Measurements from ENCODE around the gene MALT1. TPM values are rescaled to one million over a fixed set of nuclear protein-coding genes. Genes with fewer than 3 reads are reported as not detected.

The MALT1 gene
- total RNA-seq, 1 experiment from 2014 or later = 24.2 TPM

- Histone ChIP-seq H3K4me3 (ENCODE audit: low read length) (peak overlapping the region; percentile 92), H3K27me3 (ENCODE audit: low read length) (no peaks in the 10 kb centered on the region), H3K27ac (ENCODE audit: low read length) (peak overlapping the region; percentile 26; the same call in 1 of the 2 replicates), H3K4me2 (ENCODE audit: low read length) (peak overlapping the region; percentile 94), H3K9me3 (ENCODE audit: low read length) (no peaks in the 10 kb centered on the region), H3K36me3 (ENCODE audit: low read depth, low read length) (no peaks in the 10 kb centered on the region), H3K9me2 (replicated peaks; ENCODE audit: low read length) (no peaks in the 10 kb centered on the region), H4K20me1 (ENCODE audit: low read length) (peaks cover 17% of the 10 kb centered on the region; the same call in 1 of the 2 replicates), H3K4me1 (ENCODE audit: insufficient read depth, low read length) (peaks cover 57% of the 10 kb centered on the region), H2AFZ (ENCODE audit: low read length) (peak overlapping the region; percentile 58), H3K79me2 (ENCODE audit: low read length) (peaks cover 50% of the 10 kb centered on the region), H3F3A (ENCODE audit: low read length, unreplicated experiment) (peaks cover 9% of the 10 kb centered on the region), H3K9ac (ENCODE audit: low read length) (peak overlapping the region; percentile 70)
- POLR2A ChIA-PET (ENCODE audit: unreplicated experiment) = interaction anchor here (0.7 kb wide), 3 partner anchors 213 to 350 kb away, joined by 5 to 20 read pairs (median 18); no protein-coding TSS in a partner anchor
- TSS peak; percentile 28 for BruUV-seq (replicated peaks)
- DNase-seq = peak; percentile 45
- TF ChIP-seq CTCF (conservative IDR thresholded peaks at IDR 0.05; ENCODE audit: low read depth, low read length) (0 out of 2 replicates have a peak, but pooled peaks have one; percentile 8), EZH2 (IDR thresholded peaks at IDR 0.05; ENCODE audit: low read length, unreplicated experiment) (no peak)
- CTCF ChIA-PET = interaction anchor here (0.7 to 1.1 kb wide), 4 partner anchors 36 to 629 kb away, joined by 3 to 5 read pairs (median 4); no protein-coding TSS in a partner anchor
- intact Hi-C loops (cut with micrococcal nuclease) = loop anchor here (5.0 kb wide), 1 partner anchor 145 kb away; no protein-coding TSS in a partner anchor
- ATAC-seq = peak; percentile 20
Measured at GRCh38 chr18:58671632-58672564, 633 bp downstream of the MALT1 start.

GRCh38 chr18:58674159-58674558 is 2.9 kb downstream of the MALT1 start:
- Histone ChIP-seq H3F3A (ENCODE audit: low read length, unreplicated experiment) (peaks cover 7% of the 10 kb centered on the region), H3K79me2 (ENCODE audit: low read length) (peaks cover 73% of the 10 kb centered on the region), H3K4me3 (ENCODE audit: low read length) (peak overlapping the region; percentile 7; the same call in 1 of the 2 replicates), H3K9ac (ENCODE audit: low read length) (no peak overlapping the region), H2AFZ (ENCODE audit: low read length) (no peak overlapping the region), H3K9me2 (replicated peaks; ENCODE audit: low read length) (no peaks in the 10 kb centered on the region), H3K27ac (ENCODE audit: low read length) (no peak overlapping the region), H3K4me1 (ENCODE audit: insufficient read depth, low read length) (peaks cover 36% of the 10 kb centered on the region), H3K36me3 (ENCODE audit: low read depth, low read length) (no peaks in the 10 kb centered on the region), H3K27me3 (ENCODE audit: low read length) (no peaks in the 10 kb centered on the region), H3K4me2 (ENCODE audit: low read length) (peak overlapping the region; percentile 46), H4K20me1 (ENCODE audit: low read length) (peaks cover 17% of the 10 kb centered on the region; the same call in 1 of the 2 replicates), H3K9me3 (ENCODE audit: low read length) (no peaks in the 10 kb centered on the region)
- DNase-seq (no peak), ATAC-seq (no peak)
- no TSS peak for BruUV-seq (replicated peaks)
- POLR2A ChIA-PET (ENCODE audit: unreplicated experiment) = interaction anchor here (0.6 to 0.9 kb wide), 2 partner anchors 34 to 183 kb away, joined by 3 to 8 read pairs; no protein-coding TSS in a partner anchor
- intact Hi-C loops (cut with micrococcal nuclease) = loop anchor here (5.0 kb wide), 1 partner anchor 147 kb away; no protein-coding TSS in a partner anchor
- CTCF ChIA-PET = interaction anchor here (0.6 kb wide), 1 partner anchor 90 kb away, joined by 3 read pairs; no protein-coding TSS in a partner anchor
- no peak for TF ChIP-seq EZH2 (IDR thresholded peaks at IDR 0.05; ENCODE audit: low read length, unreplicated experiment)
- no peak for TF ChIP-seq CTCF (conservative IDR thresholded peaks at IDR 0.05; ENCODE audit: low read depth, low read length)
- no peak for TF ChIP-seq EZH2phosphoT487 (IDR thresholded peaks at IDR 0.05; ENCODE audit: borderline replicate concordance, low read length)

All from PC-3 (cell line).